Activated CD8-positive, alpha-beta memory T cell treated with anti-CD3 and anti-CD28 coated beads, Interleukin-2, amount 50 U/mL, for 24 hours (primary cell): ENCODE results near the gene SDHAF4.
"Not testable (repeated sequence)": the region's sequence is repeated elsewhere in the genome, so short reads cannot be mapped to it uniquely, and the experiment has no call there.

Experiments used
- DNase-seq: peaks from one replicate; pipeline ENCODE4 v3.0.0-alpha.2; 2020; ENCODE audit errors: extremely low read depth

The SDHAF4 gene

GRCh38 chr6:70592391-70593117 lies 25.8 kb downstream of the SDHAF4 start:
- no peak for DNase-seq

- DNase-seq: no peak
These were observed 26.4 kb downstream of the SDHAF4 start for GRCh38 chr6:70593118-70593486.

GRCh38 chr6:70599187-70599586 lies 32.5 kb downstream of the SDHAF4 start:
- DNase-seq: no peak

GRCh38 chr6:70601014-70601413 lies 34.3 kb downstream of the SDHAF4 start:
- no peak for DNase-seq

- no peak for DNase-seq
These were observed 37.5 kb downstream of the SDHAF4 start for GRCh38 chr6:70604254-70604653.

GRCh38 chr6:70607371-70607770 lies 40.6 kb downstream of the SDHAF4 start:
- DNase-seq: not testable (repeated sequence)

- DNase-seq: not testable (repeated sequence)
These were observed 42.5 kb downstream of the SDHAF4 start for GRCh38 chr6:70609181-70609580.

GRCh38 chr6:70616728-70617260 lies 50.1 kb downstream of the SDHAF4 start:
- DNase-seq: no peak

GRCh38 chr6:70620746-70621145 lies 54.0 kb downstream of the SDHAF4 start:
- no peak for DNase-seq

GRCh38 chr6:70622461-70622860 lies 55.7 kb downstream of the SDHAF4 start:
- DNase-seq: no peak

- no peak for DNase-seq
These were observed 58.7 kb downstream of the SDHAF4 start for GRCh38 chr6:70625436-70625835.

- no peak for DNase-seq
These were observed 60.9 kb downstream of the SDHAF4 start for GRCh38 chr6:70627500-70628254.

GRCh38 chr6:70629929-70630328 lies 63.2 kb downstream of the SDHAF4 start:
- no peak for DNase-seq

GRCh38 chr6:70633870-70634269 lies 67.1 kb downstream of the SDHAF4 start:
- no peak for DNase-seq

- no peak for DNase-seq
These were observed 69.9 kb downstream of the SDHAF4 start for GRCh38 chr6:70636596-70636995.

GRCh38 chr6:70638468-70638867 lies 71.7 kb downstream of the SDHAF4 start:
- DNase-seq: no peak
